HepG2 (cell line): Measurements from ENCODE around the gene PLCB1. TPM values are rescaled to one million over a fixed set of nuclear protein-coding genes. Genes with fewer than 3 reads are reported as not detected.

Source experiments
- CBX5 ChIP-seq: sonication (generic); formaldehyde crosslinking; IDR thresholded peaks from 2 replicates; pipeline ENCODE4 v1.4.0; 2020; ENCODE audit warnings: missing genetic modification reagents, borderline replicate concordance
- FOXO1 ChIP-seq: sonication (generic); formaldehyde crosslinking; IDR thresholded peaks from 2 replicates; pipeline ENCODE4 v1.4.0; 2020; ENCODE audit warnings: missing genetic modification reagents
- GATAD2A ChIP-seq: IDR thresholded peaks from 2 replicates; pipeline ENCODE4 v1.6.1; 2016
- HDAC1 ChIP-seq: sonication (generic); formaldehyde crosslinking; IDR thresholded peaks from 2 replicates; pipeline ENCODE4 v1.5.1; 2020; ENCODE audit warnings: mild to moderate bottlenecking, missing genetic modification reagents
- ISL2 ChIP-seq: sonication (generic); formaldehyde crosslinking; IDR thresholded peaks from 2 replicates; pipeline ENCODE4 v1.5.0; 2020; ENCODE audit warnings: missing genetic modification reagents
- JUNB ChIP-seq: sonication (generic); formaldehyde crosslinking; IDR thresholded peaks from 2 replicates; pipeline ENCODE4 v1.8.0; 2022; ENCODE audit warnings: missing genetic modification reagents, mild to moderate bottlenecking, borderline replicate concordance
- MATR3 ChIP-seq: sonication (generic); formaldehyde crosslinking; IDR thresholded peaks from 2 replicates; pipeline ENCODE4 v1.4.0; 2020; ENCODE audit warnings: missing genetic modification reagents
- NR1H2 ChIP-seq: sonication (generic); formaldehyde crosslinking; IDR thresholded peaks from 2 replicates; pipeline ENCODE4 v1.8.1; 2022; ENCODE audit warnings: low read depth, missing genetic modification reagents, borderline replicate concordance
- NR2F6 ChIP-seq, 2 experiments: IDR thresholded peaks; 2 replicates each; pipeline ENCODE4 v1.6.1; 2016; ENCODE audit warnings: antibody characterized with exemption in 1 of 2, mild to moderate bottlenecking in 1 of 2
- POLR2A ChIP-seq, 2 experiments: IDR thresholded peaks; 2 replicates each; pipeline ENCODE4 v1.6.1; 2011; ENCODE audit warnings: low read depth in 2 of 2, low read length in 2 of 2, mild to moderate bottlenecking in 1 of 2, moderate library complexity in 1 of 2; ENCODE audit not compliant: insufficient read depth in 1 of 2
- SP140L ChIP-seq: sonication (generic); formaldehyde crosslinking; IDR thresholded peaks from 2 replicates; pipeline ENCODE4 v1.4.0; 2020; ENCODE audit warnings: missing genetic modification reagents, borderline replicate concordance
- TBX3 ChIP-seq: fragments of 450-650 bp; IDR thresholded peaks from 2 replicates; pipeline ENCODE4 v1.6.1; 2017; ENCODE audit warnings: antibody characterized with exemption, mild to moderate bottlenecking, inconsistent platforms, borderline replicate concordance
- ZNF337 ChIP-seq: sonication (generic); formaldehyde crosslinking; IDR thresholded peaks from 2 replicates; pipeline ENCODE4 v1.5.1; 2020; ENCODE audit warnings: missing genetic modification reagents, low read depth, mild to moderate bottlenecking, borderline replicate concordance
- ZNF577 ChIP-seq: sonication (generic); formaldehyde crosslinking; IDR thresholded peaks from 2 replicates; pipeline ENCODE4 v1.4.0; 2020; ENCODE audit warnings: mild to moderate bottlenecking, low read depth, missing genetic modification reagents, borderline replicate concordance
- ZNF7 ChIP-seq: IDR thresholded peaks from 2 replicates; pipeline ENCODE4 v1.6.1; 2016; ENCODE audit warnings: missing biosample characterization, missing genetic modification reagents
- ZSCAN12 ChIP-seq: sonication (generic); formaldehyde crosslinking; IDR thresholded peaks from 2 replicates; pipeline ENCODE4 v1.9.0; 2021; ENCODE audit warnings: mild to moderate bottlenecking, missing genetic modification reagents
- ZSCAN25 ChIP-seq: sonication (generic); formaldehyde crosslinking; IDR thresholded peaks from 2 replicates; pipeline ENCODE4 v1.8.0; 2022; ENCODE audit warnings: mild to moderate bottlenecking, missing genetic modification reagents
- polyA plus RNA-seq, 8 experiments: library from polyadenylated mRNA; depleted of rRNA in 3 of 8; stranded (reverse) in 7 of 8; unstranded in 1 of 8; fragments of >200 nt; fragmentation: Illumina TruSeq in 4 of 8; extraction: Trizol in 4 of 8; gene quantifications; 2 replicates each; pipeline versions ENCODE4 v1.2.1 to v1.2.3, GENCODE V29; 2011 to 2016; ENCODE audit warnings: low read depth in 4 of 8, missing spikeins in 1 of 8, mixed read lengths in 1 of 8; ENCODE audit not compliant: insufficient read depth in 1 of 8
- total RNA-seq, 5 experiments: library from RNA; depleted of rRNA; stranded (reverse); fragments of >200 nt; fragmentation: Illumina TruSeq; extraction: Trizol; gene quantifications; 2 replicates each; pipeline ENCODE4 v1.2.3, GENCODE V29; 2016; ENCODE audit warnings: low read depth in 1 of 5
- TF ChIP-seq, protein P1 (sequence below): sonication (generic); formaldehyde crosslinking; IDR thresholded peaks from 2 replicates; pipeline ENCODE4 v1.4.0; 2020; ENCODE audit warnings: missing genetic modification reagents
- TF ChIP-seq, protein P2 (sequence below): sonication (generic); formaldehyde crosslinking; IDR thresholded peaks from 2 replicates; pipeline ENCODE4 v1.4.0; 2020; ENCODE audit warnings: missing genetic modification reagents, borderline replicate concordance
- TF ChIP-seq, protein P3 (sequence below): IDR thresholded peaks from 2 replicates; pipeline ENCODE4 v1.6.1; 2018; ENCODE audit warnings: missing genetic modification reagents, mild to moderate bottlenecking, missing compliant biosample characterization

The PLCB1 gene
- total and polyA plus RNA-seq, 2 of the 13 experiments (the other 11 are each of a cell fraction or from before 2014, with no cell fraction given), result 42.4 to 55.9 TPM

DNA sequence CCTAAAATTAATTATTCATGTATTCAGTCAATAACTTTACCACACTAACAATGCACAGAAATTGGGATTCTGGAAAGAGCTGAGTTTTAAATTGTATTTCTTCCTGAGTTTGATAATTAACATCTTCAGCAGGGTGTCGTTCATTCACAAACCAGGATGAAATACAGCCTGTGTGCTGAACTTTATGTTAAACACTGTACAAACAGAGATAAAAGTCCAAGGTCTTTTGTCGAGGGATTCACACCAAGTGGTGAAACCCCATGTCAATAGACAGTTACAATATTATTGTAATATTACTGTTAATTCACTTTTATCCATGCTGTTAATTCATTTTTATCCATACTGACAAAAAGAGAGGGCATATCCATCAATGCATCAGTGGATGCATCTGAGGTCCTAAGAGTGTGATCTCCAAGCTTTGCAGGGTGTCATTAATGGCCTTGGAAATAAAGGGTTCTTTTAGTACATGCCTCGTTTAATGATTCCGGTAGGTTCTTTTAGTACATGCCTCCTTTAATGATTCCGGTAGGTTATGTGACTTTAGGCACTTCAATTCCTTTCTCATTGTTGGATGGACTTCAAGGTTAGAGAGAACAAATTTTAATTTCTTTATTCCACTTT is 234.3 kb downstream of the PLCB1 start (continued):
- TF ChIP-seq SP140L, result 0 out of 2 replicates have a peak, but pooled peaks have one; percentile 29
- no peak for TF ChIP-seq POLR2A (IDR thresholded peaks at IDR 0.05; ENCODE audit: insufficient read depth in 1 of 2, low read depth in 2 of 2, low read length in 2 of 2)
- no peak for TF ChIP-seq NR1H2
- TF ChIP-seq ZNF577 (CRISPR knock-in tag), result no peak
- TF ChIP-seq ZNF7 (CRISPR knock-in tag), result no peak
- no peak for TF ChIP-seq ZNF337 (CRISPR knock-in tag)
- TF ChIP-seq ZSCAN12 (CRISPR knock-in tag), result no peak
- TF ChIP-seq, protein P1, sequence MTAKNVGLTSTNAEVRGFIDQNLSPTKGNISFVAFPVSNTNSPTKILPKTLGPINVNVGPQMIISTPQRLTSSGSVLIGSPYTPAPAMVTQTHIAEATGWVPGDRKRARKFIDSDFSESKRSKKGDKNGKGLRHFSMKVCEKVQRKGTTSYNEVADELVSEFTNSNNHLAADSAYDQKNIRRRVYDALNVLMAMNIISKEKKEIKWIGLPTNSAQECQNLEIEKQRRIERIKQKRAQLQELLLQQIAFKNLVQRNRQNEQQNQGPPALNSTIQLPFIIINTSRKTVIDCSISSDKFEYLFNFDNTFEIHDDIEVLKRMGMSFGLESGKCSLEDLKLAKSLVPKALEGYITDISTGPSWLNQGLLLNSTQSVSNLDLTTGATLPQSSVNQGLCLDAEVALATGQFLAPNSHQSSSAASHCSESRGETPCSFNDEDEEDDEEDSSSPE (CRISPR knock-in tag), result peak; percentile 25; the same call in 1 of the 2 replicates
- TF ChIP-seq ZSCAN25, result no peak
- no peak for TF ChIP-seq MATR3 (CRISPR knock-in tag)
- peak; percentile 92 for TF ChIP-seq GATAD2A (CRISPR knock-in tag)
- peak; percentile 71; the same call in 1 of the 2 replicates for TF ChIP-seq ISL2 (CRISPR knock-in tag)
- TF ChIP-seq, protein P2, sequence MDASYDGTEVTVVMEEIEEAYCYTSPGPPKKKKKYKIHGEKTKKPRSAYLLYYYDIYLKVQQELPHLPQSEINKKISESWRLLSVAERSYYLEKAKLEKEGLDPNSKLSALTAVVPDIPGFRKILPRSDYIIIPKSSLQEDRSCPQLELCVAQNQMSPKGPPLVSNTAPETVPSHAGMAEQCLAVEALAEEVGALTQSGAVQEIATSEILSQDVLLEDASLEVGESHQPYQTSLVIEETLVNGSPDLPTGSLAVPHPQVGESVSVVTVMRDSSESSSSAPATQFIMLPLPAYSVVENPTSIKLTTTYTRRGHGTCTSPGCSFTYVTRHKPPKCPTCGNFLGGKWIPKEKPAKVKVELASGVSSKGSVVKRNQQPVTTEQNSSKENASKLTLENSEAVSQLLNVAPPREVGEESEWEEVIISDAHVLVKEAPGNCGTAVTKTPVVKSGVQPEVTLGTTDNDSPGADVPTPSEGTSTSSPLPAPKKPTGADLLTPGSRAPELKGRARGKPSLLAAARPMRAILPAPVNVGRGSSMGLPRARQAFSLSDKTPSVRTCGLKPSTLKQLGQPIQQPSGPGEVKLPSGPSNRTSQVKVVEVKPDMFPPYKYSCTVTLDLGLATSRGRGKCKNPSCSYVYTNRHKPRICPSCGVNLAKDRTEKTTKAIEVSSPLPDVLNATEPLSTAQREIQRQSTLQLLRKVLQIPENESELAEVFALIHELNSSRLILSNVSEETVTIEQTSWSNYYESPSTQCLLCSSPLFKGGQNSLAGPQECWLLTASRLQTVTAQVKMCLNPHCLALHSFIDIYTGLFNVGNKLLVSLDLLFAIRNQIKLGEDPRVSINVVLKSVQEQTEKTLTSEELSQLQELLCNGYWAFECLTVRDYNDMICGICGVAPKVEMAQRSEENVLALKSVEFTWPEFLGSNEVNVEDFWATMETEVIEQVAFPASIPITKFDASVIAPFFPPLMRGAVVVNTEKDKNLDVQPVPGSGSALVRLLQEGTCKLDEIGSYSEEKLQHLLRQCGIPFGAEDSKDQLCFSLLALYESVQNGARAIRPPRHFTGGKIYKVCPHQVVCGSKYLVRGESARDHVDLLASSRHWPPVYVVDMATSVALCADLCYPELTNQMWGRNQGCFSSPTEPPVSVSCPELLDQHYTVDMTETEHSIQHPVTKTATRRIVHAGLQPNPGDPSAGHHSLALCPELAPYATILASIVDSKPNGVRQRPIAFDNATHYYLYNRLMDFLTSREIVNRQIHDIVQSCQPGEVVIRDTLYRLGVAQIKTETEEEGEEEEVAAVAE (CRISPR knock-in tag), result no peak
- no peak for TF ChIP-seq CBX5 (CRISPR knock-in tag)
- TF ChIP-seq JUNB, result no peak
- TF ChIP-seq, protein P3, sequence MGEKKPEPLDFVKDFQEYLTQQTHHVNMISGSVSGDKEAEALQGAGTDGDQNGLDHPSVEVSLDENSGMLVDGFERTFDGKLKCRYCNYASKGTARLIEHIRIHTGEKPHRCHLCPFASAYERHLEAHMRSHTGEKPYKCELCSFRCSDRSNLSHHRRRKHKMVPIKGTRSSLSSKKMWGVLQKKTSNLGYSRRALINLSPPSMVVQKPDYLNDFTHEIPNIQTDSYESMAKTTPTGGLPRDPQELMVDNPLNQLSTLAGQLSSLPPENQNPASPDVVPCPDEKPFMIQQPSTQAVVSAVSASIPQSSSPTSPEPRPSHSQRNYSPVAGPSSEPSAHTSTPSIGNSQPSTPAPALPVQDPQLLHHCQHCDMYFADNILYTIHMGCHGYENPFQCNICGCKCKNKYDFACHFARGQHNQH (CRISPR knock-in tag), result peak; percentile 76
- peak; percentile 42; the same call in 1 of the 2 replicates for TF ChIP-seq FOXO1 (CRISPR knock-in tag)
- peak; percentile 63; the same call in 1 of the 2 replicates for TF ChIP-seq NR2F6 (IDR thresholded peaks at IDR 0.05)
- TF ChIP-seq NR2F6 (CRISPR knock-in tag; IDR thresholded peaks at IDR 0.05), result peak; percentile 44; the same call in 1 of the 2 replicates
- TF ChIP-seq TBX3, result peak; percentile 73; the same call in 1 of the 2 replicates
- peak; percentile 71; the same call in 1 of the 2 replicates for TF ChIP-seq HDAC1 (CRISPR knock-in tag)
